ENCODE results near the gene ASL. TPM values are rescaled to one million over a fixed set of nuclear protein-coding genes. Genes with fewer than 3 reads are reported as not detected.
"Not testable (repeated sequence)": the region's sequence is repeated elsewhere in the genome, so short reads cannot be mapped to it uniquely, and the experiment has no call there.

ASL gene
- polyA plus RNA-seq, 1 of the 3 experiments (the other 2 are of a cell fraction), result 138 TPM

- Histone ChIP-seq H3K36me3 (replicated peaks in 1 of 2; ENCODE audit: control insufficient read depth in 1 of 2, insufficient read depth in 2 of 2, low read length in 1 of 2) (no peaks in the 10 kb centered on the region), H3K4me2 (no peak overlapping the region), H3K27me3 (ENCODE audit: insufficient read depth) (no peaks in the 10 kb centered on the region), H3K27ac (ENCODE audit: low read depth in 2 of 2, low read length in 1 of 2) (no peak overlapping the region), H3K9me2 (no peaks in the 10 kb centered on the region), H3F3A (replicated peaks; ENCODE audit: insufficient read depth) (peaks cover 7% of the 10 kb centered on the region), H3K79me2 (ENCODE audit: insufficient read depth) (no peaks in the 10 kb centered on the region), H3K4me1 (ENCODE audit: control insufficient read depth in 1 of 2, insufficient read depth in 2 of 2, low read depth in 1 of 2, low read length in 1 of 2) (0 out of 4 replicates have a peak, but pooled peaks cover 0 to 3% of the 10 kb centered on the region in 2 experiments), H3K4me3 (ENCODE audit: low read depth in 2 of 2, low read length in 1 of 2) (no peak overlapping the region), H2AFZ (ENCODE audit: low read depth) (no peak overlapping the region), H3K9me3 (no peaks in the 10 kb centered on the region), H4K20me1 (ENCODE audit: insufficient read depth) (no peaks in the 10 kb centered on the region), H3K9ac (no peak overlapping the region)
- no peak for DNase-seq
- WGBS (ENCODE audit: low lambda C conversion rate), result 98% methylated on average over 5 of the region's 5 CpGs
- no peak for TF ChIP-seq REST (IDR thresholded peaks at IDR 0.05; ENCODE audit: low read depth, low read length)
- ChIA-PET CTCF (interaction anchor here (0.9 to 1.5 kb wide), 2 partner anchors 9 to 100 kb away, joined by 3 to 4 read pairs; partner anchors contain the start of genes CRCP and TPST1), POLR2A (interaction anchor here (2.4 kb wide), 1 partner anchor 10 kb away, joined by 6 read pairs; the partner anchor contains the start of gene CRCP)
These were observed 29.7 kb downstream of the ASL start for GRCh38 chr7:66105263-66105748.

- H3K4me3 ChIP-seq (ENCODE audit: low read depth in 2 of 2, low read length in 1 of 2); H3K9me2 ChIP-seq; H3K36me3 ChIP-seq (replicated peaks in 1 of 2; ENCODE audit: control insufficient read depth in 1 of 2, insufficient read depth in 2 of 2, low read length in 1 of 2); H3K4me2 ChIP-seq; H3K4me1 ChIP-seq (ENCODE audit: control insufficient read depth in 1 of 2, insufficient read depth in 2 of 2, low read depth in 1 of 2, low read length in 1 of 2); H3K79me2 ChIP-seq (ENCODE audit: insufficient read depth); H4K20me1 ChIP-seq (ENCODE audit: insufficient read depth); H3K9ac ChIP-seq; H2AFZ ChIP-seq (ENCODE audit: low read depth); DNase-seq; H3K27ac ChIP-seq (ENCODE audit: low read depth in 2 of 2, low read length in 1 of 2); H3K9me3 ChIP-seq; H3K27me3 ChIP-seq (ENCODE audit: insufficient read depth): not testable (repeated sequence)
- ChIA-PET CTCF (interaction anchor here (0.9 to 1.3 kb wide), 2 partner anchors 14 to 77 kb away, joined by 3 read pairs; no protein-coding TSS in a partner anchor), POLR2A (interaction anchor here (0.9 kb wide), 1 partner anchor 30 kb away, joined by 4 read pairs; no protein-coding TSS in a partner anchor)
- 94% methylated on average over 5 of the region's 5 CpGs for WGBS (ENCODE audit: low lambda C conversion rate)
- peaks cover 16% of the 10 kb centered on the region for H3F3A ChIP-seq (replicated peaks; ENCODE audit: insufficient read depth)
These were observed 32.8 kb downstream of the ASL start for GRCh38 chr7:66108410-66108809.

GRCh38 chr7:66110856-66111255 lies 35.2 kb downstream of the ASL start:
- no peaks in the 10 kb centered on the region for H3K36me3 ChIP-seq (replicated peaks in 1 of 2; ENCODE audit: control insufficient read depth in 1 of 2, insufficient read depth in 2 of 2, low read length in 1 of 2)
- no peak for DNase-seq
- peak overlapping the region; percentile 26; the same call in 1 of the 2 replicates for H3K9ac ChIP-seq
- no peaks in the 10 kb centered on the region for H3K9me3 ChIP-seq
- peaks cover 3 to 13% of the 10 kb centered on the region in 2 experiments; a peak in 2 of 4 replicates for H3K4me1 ChIP-seq (ENCODE audit: control insufficient read depth in 1 of 2, insufficient read depth in 2 of 2, low read depth in 1 of 2, low read length in 1 of 2)
- H3K9me2 ChIP-seq, result no peaks in the 10 kb centered on the region
- 7% methylated on average over 9 of the region's 9 CpGs for WGBS (ENCODE audit: low lambda C conversion rate)
- ChIA-PET POLR2A (no interaction called here), CTCF (interaction anchor here (1.2 to 1.7 kb wide), 3 partner anchors 8 to 33 kb away, joined by 3 read pairs; no protein-coding TSS in a partner anchor)
- H3K4me3 ChIP-seq (ENCODE audit: low read depth in 2 of 2, low read length in 1 of 2), result no peak overlapping the region
- H3K27ac ChIP-seq (ENCODE audit: low read depth in 2 of 2, low read length in 1 of 2), result peak overlapping the region in 1 of 2 experiments; percentile 70; a peak in 2 of 4 replicates
- peaks cover 30% of the 10 kb centered on the region for H3K79me2 ChIP-seq (ENCODE audit: insufficient read depth)
- H3K4me2 ChIP-seq, result 0 out of 2 replicates have a peak overlapping the region, but pooled peaks have one; percentile 18
- no peaks in the 10 kb centered on the region for H4K20me1 ChIP-seq (ENCODE audit: insufficient read depth)
- H3K27me3 ChIP-seq (ENCODE audit: insufficient read depth), result no peaks in the 10 kb centered on the region
- peaks cover 21% of the 10 kb centered on the region for H3F3A ChIP-seq (replicated peaks; ENCODE audit: insufficient read depth)
- H2AFZ ChIP-seq (ENCODE audit: low read depth), result peak overlapping the region; percentile 32; the same call in 1 of the 2 replicates
- no peak for TF ChIP-seq USF2 (IDR thresholded peaks at IDR 0.05; ENCODE audit: borderline replicate concordance, low read depth, low read length)
- TF ChIP-seq POLR2AphosphoS5 (IDR thresholded peaks at IDR 0.05; ENCODE audit: low read depth, low read length), result peak; percentile 56; the same call in 1 of the 2 replicates
- peak; percentile 69 for TF ChIP-seq TEAD4 (IDR thresholded peaks at IDR 0.05; ENCODE audit: borderline replicate concordance, insufficient read depth)
- no peak for TF ChIP-seq EZH2phosphoT487 (IDR thresholded peaks at IDR 0.05; ENCODE audit: borderline replicate concordance, low read depth)
- TF ChIP-seq MAX (IDR thresholded peaks at IDR 0.05; ENCODE audit: low read depth), result peak; percentile 99
- no peak for TF ChIP-seq RCOR1 (IDR thresholded peaks at IDR 0.05; ENCODE audit: low read length)
- no peak for TF ChIP-seq CHD2 (IDR thresholded peaks at IDR 0.05; ENCODE audit: low read length, partially characterized antibody)
- no peak for TF ChIP-seq NRF1 (IDR thresholded peaks at IDR 0.05; ENCODE audit: low read depth, low read length)
- peak; percentile 92 for TF ChIP-seq FOSL2 (IDR thresholded peaks at IDR 0.05; ENCODE audit: borderline replicate concordance, low read depth)
- no peak for TF ChIP-seq RAD21 (IDR thresholded peaks at IDR 0.05; ENCODE audit: low read length)
- no peak; the same call in 1 of the 2 replicates for TF ChIP-seq NFIC (IDR thresholded peaks at IDR 0.05; ENCODE audit: borderline replicate concordance)
- peak; percentile 28; the same call in 1 of the 2 replicates for TF ChIP-seq ZBTB33 (IDR thresholded peaks at IDR 0.05; ENCODE audit: borderline replicate concordance, low read depth)

All from SK-N-SH (cell line).